RWPE1 (cell line): ENCODE data around the gene TCAP.
A peak's percentile ranks its signal among the peaks of the same experiment; 100 is the strongest.

Experiments
- CTCF ChIA-PET: fragments of 350-600 bp; sonication (Branson Sonifier 250); formaldehyde crosslinking; extraction: SDS; loops from one replicate; lab custom pipeline; 2021; lab: Yijun Ruan, JAX
- POLR2A ChIA-PET: fragments of 400-600 bp; formaldehyde crosslinking; extraction: SDS; loops from one replicate; lab custom pipeline; 2020; ENCODE audit warnings: antibody characterized with exemption; ENCODE audit not compliant: low non-redundant PET; lab: Yijun Ruan, JAX
- DNase-seq: peaks from one replicate; pipeline ENCODE4 v3.0.0; 2012; ENCODE audit warnings: low spot score
- H3K27ac ChIP-seq: fragments of 450-650 bp; 2 replicates; pipeline ENCODE4 v1.5.1; 2017
- TF ChIP-seq, protein P1 (sequence below): fragments of 450-650 bp; conservative IDR thresholded peaks from 2 replicates; pipeline ENCODE4 v1.5.1; 2017; ENCODE audit warnings: low read depth, mild to moderate bottlenecking

TCAP gene

DNA sequence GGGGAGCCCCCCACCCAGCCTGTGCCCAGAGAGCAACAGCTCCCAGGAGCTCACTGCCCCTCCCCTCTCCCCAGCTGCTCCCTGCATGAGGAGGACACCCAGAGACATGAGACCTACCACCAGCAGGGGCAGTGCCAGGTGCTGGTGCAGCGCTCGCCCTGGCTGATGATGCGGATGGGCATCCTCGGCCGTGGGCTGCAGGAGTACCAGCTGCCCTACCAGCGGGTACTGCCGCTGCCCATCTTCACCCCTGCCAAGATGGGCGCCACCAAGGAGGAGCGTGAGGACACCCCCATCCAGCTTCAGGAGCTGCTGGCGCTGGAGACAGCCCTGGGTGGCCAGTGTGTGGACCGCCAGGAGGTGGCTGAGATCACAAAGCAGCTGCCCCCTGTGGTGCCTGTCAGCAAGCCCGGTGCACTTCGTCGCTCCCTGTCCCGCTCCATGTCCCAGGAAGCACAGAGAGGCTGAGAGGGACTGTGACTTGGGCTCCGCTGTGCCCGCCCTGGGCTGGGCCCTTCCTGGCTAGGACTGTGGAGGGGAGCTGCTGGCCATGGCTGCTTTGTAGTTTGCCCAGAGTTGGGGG, 584 bp downstream of the TCAP start:
- DNase-seq = no peak
- H3K27ac ChIP-seq = no peak overlapping the region
- ChIA-PET CTCF (interaction anchor here (0.5 to 3.9 kb wide), 10 partner anchors 9 to 125 kb away, joined by 3 to 25 read pairs (median 3); no protein-coding TSS in a partner anchor), POLR2A (no interaction called here)
- TF ChIP-seq, protein P1, sequence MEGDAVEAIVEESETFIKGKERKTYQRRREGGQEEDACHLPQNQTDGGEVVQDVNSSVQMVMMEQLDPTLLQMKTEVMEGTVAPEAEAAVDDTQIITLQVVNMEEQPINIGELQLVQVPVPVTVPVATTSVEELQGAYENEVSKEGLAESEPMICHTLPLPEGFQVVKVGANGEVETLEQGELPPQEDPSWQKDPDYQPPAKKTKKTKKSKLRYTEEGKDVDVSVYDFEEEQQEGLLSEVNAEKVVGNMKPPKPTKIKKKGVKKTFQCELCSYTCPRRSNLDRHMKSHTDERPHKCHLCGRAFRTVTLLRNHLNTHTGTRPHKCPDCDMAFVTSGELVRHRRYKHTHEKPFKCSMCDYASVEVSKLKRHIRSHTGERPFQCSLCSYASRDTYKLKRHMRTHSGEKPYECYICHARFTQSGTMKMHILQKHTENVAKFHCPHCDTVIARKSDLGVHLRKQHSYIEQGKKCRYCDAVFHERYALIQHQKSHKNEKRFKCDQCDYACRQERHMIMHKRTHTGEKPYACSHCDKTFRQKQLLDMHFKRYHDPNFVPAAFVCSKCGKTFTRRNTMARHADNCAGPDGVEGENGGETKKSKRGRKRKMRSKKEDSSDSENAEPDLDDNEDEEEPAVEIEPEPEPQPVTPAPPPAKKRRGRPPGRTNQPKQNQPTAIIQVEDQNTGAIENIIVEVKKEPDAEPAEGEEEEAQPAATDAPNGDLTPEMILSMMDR = no peak

DNA sequence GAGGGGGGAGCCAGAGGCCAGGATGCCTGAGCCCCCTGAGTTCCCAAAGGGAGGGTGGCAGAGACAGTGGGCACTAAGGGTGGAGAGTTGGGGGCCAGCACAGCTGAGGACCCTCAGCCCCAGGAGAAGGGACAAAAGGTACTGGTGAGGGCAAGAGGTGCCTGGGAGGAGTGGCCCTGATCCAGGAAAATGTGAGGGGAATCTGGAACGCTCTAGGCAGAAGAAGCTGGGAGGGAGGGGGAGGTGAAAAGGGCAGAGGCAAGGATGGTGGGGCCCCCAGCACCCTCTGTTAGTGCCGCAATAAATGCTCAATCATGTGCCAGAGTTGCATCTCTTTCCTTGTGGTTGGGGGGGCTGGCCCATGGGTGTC, 1.1 kb downstream of the TCAP start:
- TF ChIP-seq, protein P1 = no peak
- CTCF ChIA-PET = interaction anchor here (0.5 to 3.9 kb wide), 10 partner anchors 9 to 126 kb away, joined by 3 to 25 read pairs (median 3); no protein-coding TSS in a partner anchor
- POLR2A ChIA-PET = no interaction called here
- DNase-seq = no peak
- H3K27ac ChIP-seq = no peak overlapping the region

DNA sequence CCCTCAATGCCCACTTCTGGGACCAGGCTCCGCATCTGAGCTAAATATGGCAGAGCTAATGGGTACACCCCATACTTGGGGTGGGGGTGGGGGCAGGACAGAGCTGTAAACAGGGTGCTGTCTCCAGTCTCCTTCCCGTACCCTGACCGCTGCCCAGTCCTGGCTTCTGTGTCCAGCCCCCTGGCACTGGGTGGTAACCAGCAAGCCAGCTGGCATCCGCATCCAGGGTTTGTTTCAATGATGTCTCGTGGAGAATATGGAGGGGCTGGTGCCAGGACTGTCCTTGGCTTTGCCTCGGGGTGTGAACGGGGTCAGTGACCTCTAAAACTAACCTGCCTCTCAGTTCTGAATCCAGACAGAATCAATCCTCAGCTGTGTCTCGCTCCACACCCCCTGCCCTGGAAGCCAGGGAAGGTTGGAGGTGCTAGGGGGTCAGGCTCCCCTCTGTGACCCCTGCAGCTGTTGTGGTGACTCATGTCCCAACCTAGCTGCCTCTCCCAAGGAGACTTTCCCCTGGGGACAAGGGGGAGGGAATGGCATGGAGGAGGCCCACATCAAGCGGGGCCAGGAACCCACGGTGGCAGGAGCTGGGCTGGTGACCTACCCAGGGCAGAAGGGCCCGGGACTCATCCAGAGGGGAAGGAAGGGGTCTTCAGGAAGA, 1.6 kb downstream of the TCAP start:
- no peak overlapping the region for H3K27ac ChIP-seq
- ChIA-PET POLR2A (no interaction called here), CTCF (interaction anchor here (0.5 to 3.9 kb wide), 10 partner anchors 8 to 108 kb away, joined by 3 to 25 read pairs (median 3); no protein-coding TSS in a partner anchor)
- no peak for DNase-seq
- TF ChIP-seq, protein P1 = no peak

DNA sequence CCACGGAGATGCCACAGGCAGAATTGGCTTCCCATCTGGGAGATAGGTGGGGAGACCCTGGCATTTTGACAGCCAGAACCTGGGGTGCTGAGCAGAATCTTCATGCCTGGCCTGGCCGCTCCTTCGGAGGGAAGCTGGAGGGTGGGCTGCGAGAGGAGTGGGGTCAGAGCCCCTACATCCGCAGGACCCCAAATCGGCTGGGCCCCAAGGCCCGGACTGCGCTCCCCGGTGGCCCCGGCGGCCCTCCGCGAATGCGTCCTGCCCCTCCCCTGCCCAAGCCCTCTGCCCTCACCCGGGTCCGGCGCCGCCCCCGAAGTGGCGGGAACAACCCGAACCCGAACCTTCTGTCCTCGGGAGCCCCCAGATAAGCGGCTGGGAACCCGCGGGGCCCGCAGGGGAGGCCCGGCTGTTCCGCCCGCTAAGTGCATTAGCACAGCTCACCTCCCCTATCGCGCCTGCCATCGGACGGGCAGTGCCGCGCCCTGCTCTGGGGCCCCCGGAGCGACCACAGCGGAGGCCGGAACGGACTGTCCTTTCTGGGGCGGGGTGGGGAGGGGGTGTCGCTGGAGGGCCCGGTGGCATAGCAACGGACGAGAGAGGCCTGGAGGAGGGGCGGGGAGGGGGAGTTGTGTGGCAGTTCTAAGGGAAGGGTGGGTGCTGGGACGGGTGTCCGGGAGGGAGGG, 2.3 kb downstream of the TCAP start:
- no peak for DNase-seq
- ChIA-PET POLR2A (no interaction called here), CTCF (interaction anchor here (0.7 to 3.9 kb wide), 10 partner anchors 11 to 291 kb away, joined by 3 to 25 read pairs (median 4); no protein-coding TSS in a partner anchor)
- H3K27ac ChIP-seq = no peak overlapping the region
- TF ChIP-seq, protein P1 = no peak

DNA sequence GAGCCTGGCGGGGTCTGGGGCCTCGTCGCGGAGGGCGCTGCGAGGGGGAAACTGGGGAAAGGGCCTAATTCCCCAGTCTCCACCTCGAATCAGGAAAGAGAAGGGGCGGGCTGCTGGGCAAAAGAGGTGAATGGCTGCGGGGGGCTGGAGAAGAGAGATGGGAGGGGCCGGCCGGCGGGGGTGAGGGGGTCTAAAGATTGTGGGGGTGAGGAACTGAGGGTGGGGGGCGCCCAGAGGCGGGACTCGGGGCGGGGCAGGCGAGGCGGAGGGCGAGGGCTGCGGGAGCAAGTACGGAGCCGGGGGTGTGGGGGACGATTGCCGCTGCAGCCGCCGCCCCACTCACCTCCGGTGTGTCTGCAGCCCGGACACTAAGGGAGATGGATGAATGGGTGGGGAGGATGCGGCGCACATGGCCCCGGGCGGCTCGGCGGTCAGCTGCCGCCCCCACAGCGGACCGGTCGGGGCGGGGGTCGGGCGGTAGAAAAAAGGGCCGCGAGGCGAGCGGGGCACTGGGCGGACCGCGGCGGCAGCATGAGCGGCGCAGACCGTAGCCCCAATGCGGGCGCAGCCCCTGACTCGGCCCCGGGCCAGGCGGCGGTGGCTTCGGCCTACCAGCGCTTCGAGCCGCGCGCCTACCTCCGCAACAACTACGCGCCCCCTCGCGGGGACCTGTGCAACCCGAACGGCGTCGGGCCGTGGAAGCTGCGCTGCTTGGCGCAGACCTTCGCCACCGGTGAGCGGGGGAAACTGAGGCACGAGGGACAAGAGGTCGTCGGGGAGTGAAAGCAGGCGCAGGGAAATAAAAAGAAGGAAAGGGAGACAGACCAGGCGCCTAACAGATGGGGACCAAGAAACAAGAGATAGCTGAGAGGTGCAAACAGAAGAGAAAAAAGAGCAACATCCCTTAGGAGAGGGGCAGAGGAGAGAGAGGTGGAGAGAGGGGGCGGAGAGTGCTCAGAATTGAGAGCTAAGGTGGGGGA, 3.1 kb downstream of the TCAP start, which contains the start of gene PNMT:
TSS of gene PNMT (plus strand) at position 509 of the 980 bp plus-strand sequence. CDS start at position 532, 23 bp downstream.
- ChIA-PET CTCF (interaction anchor here (0.5 to 3.9 kb wide), 22 partner anchors 11 to 399 kb away, joined by 3 to 25 read pairs (median 4); partner anchors contain the start of gene PGAP3), POLR2A (no interaction called here)
- peak; percentile 41 for DNase-seq
- no peak within 1 kb of the TSS for H3K27ac ChIP-seq
- TF ChIP-seq, protein P1 = peak; percentile 75
